SIG-M5 treated with dmso at 0.1 percent for 504 hours (cell line): Measurements from ENCODE around the gene GMPR.

Experiments
- DNase-seq: peaks from one replicate; lab custom pipeline; 2025; ENCODE audit not compliant: unreplicated experiment; lab: John Stamatoyannopoulos, UW

The GMPR gene

DNA sequence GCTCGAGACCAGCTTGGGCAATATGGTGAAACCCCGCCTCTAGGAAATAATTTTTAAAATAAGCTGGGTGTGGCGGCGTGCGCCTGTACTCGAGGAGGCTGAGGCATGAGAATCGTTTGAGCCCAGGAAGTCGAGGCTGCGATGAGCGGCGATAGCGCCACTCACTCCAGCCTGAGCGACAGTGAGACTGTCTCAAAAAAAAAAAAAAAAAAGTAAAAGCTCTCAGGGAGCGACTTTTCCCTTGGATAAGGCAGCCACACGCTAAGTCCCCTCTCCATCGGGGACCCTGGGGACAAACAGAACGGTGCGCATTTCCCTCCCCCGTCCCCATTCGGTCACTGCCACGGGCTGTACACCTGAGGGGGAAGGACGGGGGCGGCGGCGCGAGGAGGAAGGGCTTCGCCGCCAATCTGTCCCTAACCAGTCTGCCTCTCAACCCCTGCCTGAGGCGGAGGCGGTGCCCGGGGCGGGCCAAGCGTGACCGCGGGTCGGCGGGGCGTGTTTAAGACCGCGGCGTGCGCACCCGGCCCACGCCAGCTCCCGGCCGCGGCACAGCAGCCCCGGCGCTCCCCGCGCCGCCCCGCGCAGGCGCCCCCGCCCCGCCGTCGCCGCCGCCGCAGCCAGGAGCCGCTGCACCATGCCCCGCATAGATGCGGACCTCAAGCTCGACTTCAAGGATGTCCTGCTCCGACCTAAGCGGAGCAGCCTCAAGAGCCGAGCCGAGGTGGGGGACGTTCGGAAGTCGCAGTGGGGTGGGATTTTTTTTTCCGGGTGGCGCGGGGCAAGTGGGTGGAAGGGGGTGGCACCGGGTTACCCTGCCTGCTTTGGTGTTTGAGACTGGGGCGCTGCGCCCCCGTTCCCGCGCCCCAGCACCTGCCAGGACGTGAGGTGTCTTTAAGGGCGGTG, at the start of gene GMPR:
TSS of gene GMPR (plus strand) at position 531 of the 906 bp plus-strand sequence. CDS start at position 638, 107 bp downstream.
- DNase-seq = peak; percentile 51

DNA sequence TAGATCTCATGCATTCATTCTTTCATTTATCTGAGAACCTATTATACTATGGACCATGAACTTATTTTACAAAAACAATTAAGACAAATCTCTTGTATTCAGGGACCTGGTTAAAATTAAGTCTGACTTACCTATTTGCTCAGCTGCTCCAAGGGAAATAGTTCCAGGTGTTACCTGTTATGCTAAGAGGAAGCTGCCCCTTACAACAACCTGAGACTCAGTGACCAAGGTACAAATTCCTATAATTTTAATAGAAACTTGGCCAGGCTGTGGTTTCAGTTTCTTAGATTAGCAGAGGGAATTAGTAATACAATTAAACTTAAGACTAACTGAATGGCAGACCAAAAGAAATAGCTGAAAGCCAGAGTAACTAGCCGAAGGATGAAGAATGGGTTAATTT, 48.2 kb upstream of the GMPR start:
- no peak for DNase-seq

GRCh38 chr6:16196260-16196983, 42.0 kb upstream of the GMPR start:
- no peak for DNase-seq

DNA sequence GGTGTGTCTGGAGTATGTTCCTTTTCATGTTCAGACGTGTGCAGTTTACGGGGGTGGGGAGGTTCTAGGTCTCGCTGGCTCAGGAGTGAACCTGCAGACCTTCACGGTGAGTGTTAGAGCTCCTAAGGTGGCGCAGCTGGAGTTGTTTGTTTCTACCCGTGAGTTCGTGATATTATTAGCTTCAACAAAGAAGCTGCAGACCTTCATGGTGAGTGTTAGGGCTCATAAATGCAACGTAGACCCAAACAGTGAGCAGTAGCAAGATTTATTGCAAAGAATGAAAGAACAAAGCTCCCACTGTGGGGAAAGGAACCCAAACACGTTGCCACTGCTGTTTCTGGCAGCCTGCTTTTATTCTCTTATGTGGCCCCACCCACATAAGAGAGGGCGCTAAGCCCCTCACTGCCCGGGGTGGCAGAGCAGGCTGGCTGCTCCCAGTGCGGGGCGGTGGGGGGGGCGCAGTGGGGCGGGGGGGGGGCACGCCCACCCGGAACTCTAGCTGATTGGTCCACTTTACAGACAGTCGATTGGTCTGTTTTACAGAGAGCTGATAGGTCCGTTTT, 41.3 kb upstream of the GMPR start:
- no peak for DNase-seq

DNA sequence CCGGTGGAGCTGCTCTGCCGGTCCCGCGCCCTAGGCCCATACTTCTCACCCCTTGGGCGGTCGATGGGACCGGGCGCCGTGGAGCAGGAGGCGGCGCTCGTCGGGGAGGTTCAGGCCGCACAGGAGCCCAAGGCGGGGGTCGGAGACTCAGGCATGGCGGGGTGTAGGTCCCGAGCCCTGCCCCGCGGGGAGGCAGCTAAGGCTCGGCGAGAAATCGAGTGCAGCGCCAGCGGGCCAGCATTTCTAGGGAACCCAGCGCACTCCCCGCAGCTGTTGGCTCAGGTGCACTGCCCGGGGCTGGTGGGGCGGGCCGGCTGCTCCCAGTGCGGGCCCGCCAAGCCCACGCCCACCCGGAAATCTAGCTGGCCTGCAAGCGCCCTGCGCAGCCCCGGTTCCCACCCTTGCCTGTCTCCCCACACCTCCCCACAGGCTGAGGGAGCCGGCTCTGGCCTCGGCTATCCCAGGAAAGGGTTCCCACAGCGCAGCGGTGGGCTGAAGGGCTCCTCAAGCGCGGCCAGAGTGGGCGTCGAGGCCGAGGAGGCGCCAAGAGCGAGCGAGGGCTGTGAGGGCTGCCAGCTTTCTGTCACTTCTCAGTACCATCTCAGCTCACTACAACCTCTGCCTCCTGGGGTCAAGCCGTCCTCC, 40.2 kb upstream of the GMPR start:
- no peak for DNase-seq

DNA sequence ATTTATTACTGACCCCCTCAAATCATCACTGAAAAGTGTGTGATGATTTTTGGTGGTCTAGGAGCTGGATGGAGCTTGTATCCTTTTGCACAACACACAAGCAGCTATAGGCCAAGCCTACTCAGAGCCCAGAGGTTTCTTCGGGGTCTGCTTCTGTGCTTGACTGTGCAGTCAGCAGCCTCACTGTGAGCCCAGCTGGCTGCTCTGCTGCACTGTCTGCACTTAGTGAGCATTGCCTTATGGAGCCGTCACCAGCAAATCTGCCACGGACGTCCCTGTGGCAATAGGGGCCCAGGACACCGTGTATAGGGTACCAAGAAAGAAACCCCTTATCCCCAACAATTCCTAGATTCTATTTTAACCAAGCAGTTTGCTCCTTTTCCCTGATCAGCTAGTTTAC, 38.6 kb upstream of the GMPR start:
- DNase-seq = no peak

DNA sequence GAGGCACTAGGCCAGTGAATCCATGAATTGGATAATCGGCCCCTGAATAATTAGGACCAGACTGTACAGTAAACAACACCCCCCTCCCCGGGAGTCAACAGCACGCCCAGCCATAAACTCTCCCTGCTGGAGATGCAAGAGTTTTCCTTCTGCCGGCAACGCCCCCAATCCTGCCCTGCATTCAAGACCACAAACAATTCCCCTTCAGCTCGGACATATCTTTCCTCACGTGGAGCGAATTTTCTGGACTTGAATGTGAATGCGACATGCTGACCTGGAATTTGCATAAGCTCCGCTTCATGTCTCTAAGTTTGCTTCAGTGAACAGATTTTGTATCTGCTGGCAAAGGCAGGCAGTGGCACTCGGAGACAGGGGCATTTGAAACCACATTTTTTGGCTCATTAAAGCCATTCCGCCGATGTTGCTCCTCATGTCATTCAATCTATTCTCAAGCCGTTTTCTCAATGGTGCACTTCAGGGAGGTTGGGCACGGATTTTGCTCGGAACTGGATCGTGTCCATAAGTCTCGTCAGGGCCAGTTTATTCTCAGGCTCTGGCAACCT, 38.0 kb upstream of the GMPR start:
- DNase-seq = no peak

DNA sequence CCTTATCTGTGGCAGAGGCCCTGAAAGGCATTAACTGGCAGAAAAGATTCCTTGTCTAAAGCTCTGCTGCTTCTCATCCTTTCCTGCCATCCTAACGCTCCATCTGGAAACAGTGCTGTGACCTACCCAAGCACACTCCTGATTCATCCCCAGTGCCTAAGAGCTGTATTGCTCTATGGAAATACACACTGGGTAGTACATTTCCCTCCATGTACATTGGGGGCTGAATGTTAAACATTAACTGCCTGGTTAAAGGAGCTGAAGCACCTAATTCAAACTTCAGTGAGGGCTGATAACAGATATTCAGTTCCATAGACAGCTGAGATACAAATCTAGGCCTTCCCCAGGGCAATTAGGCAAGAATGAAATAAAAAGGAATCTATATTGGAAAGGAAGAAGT, 36.7 kb upstream of the GMPR start:
- no peak for DNase-seq

- no peak for DNase-seq
These were observed 33.6 kb upstream of the GMPR start for GRCh38 chr6:16204653-16205376.

- no peak for DNase-seq
These were observed 32.8 kb upstream of the GMPR start for GRCh38 chr6:16205377-16206144.

DNA sequence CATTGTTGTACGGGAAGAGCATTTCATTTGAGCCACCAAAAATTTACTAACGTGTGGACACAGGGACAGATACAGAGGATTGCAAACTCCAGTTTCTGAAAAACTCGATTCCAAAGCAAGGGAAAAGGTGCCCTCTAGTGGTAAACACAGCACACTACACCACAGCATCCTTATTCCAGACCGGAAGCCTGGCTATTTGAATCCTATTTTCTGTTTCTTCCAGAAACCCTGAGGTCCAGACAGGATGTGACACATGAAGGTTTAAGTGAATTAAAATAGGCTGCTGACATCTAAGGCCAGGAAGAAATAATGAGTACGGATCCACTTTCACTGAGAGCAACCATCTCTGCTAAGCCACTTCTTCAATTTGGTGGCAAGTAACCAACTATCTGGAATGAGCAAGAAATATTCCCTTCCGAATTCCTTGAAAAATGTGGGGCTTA, 31.8 kb upstream of the GMPR start:
- peak; percentile 66 for DNase-seq

DNA sequence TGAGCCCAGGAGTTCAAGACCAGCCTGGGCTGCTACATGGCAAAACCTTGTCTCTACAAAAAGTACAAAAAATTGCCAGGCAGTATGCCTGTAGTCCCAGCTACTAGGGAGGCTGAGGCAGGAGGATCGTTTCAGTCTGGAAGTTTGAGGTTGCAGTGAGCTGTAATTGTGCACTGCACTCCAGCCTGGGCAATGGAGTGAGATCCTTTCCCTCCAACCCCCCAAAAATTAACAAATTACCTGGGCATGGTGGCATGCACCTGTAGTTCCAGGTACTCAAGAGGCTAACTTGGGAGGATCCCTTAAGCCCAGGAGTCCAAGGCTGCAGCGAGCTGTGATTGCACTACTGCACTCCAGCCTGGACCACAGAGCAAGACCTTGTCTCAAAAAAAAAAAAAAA, 29.4 kb upstream of the GMPR start:
- DNase-seq = no peak

- DNase-seq = no peak
These were observed 28.8 kb upstream of the GMPR start for GRCh38 chr6:16209539-16209938.

DNA sequence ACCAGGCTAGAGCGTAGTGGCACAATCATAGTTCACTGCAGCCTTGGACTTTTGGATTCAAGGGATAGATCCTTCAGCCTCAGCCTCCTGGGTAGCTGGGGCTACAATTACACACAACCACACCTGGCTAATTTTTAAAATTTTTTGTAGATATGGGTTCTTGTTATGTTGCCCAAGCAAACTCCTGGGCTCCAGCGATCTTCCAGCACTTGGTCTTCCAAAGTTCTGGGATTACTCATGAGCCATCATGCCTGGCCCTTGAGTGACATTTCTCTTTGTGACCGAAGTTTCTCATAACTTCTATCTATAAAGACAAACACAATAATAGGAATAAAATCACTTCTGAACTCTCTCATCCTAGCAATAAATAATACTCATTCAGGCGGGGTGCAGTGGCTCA, 26.1 kb upstream of the GMPR start:
- DNase-seq = no peak

GRCh38 chr6:16216501-16217155, 21.8 kb upstream of the GMPR start:
- no peak for DNase-seq

- DNase-seq = no peak
These were observed 21.1 kb upstream of the GMPR start for GRCh38 chr6:16217156-16217721.

GRCh38 chr6:16222826-16223225, 15.6 kb upstream of the GMPR start:
- no peak for DNase-seq

DNA sequence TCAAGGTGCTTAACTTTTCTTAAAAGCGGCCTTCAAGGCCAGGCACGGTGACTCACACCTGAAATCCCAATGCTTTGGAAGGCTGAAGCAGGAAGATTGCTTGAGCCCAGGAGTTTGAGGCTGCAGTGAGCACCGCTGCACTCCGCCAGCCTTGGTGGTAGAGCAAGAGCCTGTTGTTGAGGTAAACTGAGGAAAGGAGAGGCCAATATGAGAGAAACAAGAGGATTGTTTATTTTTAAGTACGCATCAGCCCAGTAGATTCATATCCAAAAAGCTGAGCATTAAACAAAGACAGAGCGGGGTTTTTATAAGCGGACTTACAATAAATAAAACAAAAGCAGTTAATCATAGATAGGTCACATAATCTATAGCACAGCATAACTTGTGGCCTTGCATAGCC, 15.0 kb upstream of the GMPR start:
- no peak for DNase-seq

DNA sequence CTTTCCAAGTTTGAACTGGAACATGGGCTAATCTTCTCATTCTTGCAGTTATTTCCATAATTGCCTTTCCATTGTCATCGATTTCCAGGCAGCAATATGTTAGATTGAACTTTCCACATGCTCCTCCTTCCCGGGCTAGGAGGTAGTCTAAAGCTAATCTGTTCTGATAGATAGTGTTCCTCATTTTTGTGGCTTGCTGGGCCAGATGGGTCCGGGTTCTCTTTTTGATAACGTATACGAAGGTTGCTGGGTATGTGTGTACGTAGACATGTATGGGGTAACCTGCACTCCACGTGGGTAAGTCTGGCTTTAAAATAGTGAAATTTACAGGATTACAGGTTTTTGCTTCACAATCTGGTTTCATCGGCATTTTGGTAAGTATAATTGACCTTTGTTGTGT, 14.0 kb upstream of the GMPR start:
- DNase-seq = peak; percentile 5
